GM19043 (cell line): ENCODE measurements around the gene TMEM243.

Experiments
- ATAC-seq: cut with Tn5 transposase; IDR thresholded peaks from one replicate; pipeline ENCODE4 v1.9.1; 2021; ENCODE audit warnings: low read depth; ENCODE audit not compliant: unreplicated experiment

The TMEM243 gene

GRCh38 chr7:87170828-87171227 is 48.7 kb downstream of the TMEM243 start:
- no peak for ATAC-seq

DNA sequence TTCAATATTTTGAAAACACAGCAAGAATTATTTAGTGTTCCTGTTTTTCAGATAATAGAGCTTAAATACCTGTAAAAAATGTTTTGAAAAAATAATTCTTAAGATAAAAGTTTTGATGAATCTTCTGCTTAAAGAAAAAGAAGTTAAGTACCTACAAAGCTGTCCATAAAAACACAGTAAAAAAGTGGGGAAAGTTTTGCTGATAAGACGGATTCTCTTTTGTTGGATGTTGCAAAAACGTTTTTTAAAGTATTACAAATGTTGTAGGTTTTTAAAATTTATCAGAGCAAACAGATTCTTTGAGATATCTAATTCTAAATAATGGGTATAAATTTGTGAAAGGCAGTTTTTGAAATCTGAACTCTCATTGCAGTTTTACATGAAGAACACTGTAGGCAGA is 55.1 kb downstream of the TMEM243 start:
- no peak for ATAC-seq

DNA sequence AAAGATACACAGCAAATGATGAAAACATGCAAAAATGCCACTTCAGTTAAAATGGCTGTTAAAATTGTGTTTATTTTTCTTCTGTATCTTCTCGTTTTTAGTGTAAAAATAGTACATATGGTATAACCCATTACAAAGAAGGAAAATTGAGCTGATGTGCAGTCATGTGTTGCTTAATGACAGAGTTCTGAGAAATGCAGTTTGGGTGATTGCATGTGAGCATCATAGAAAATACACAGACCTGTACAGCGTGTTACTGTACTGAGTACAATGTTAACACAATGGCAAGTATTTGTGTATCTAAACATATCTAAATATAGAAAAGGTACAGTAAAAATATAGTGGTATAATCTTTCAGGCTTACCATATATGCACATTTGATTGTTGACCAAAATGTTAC is 60.0 kb downstream of the TMEM243 start:
- ATAC-seq = no peak

DNA sequence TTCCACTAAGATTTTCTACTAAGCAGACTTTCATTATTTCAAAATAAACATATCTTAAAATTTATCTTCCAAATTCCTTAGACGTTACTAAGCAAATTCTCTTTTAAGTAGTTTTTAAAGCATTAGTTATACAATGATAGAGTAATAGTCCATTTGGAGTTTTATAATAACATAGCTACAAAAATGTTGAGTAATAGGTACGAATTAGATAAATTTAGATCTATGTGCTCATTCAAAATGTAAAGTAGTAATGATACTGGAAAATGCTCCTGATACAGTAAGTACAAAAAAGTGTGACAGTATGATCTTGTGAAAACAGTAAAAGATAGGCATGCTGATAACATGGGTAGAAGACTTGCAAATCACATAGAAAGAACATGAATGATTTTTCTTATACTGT is 62.8 kb downstream of the TMEM243 start:
- no peak for ATAC-seq

GRCh38 chr7:87155788-87156187 is 63.7 kb downstream of the TMEM243 start:
- no peak for ATAC-seq

- ATAC-seq = no peak
Observed at GRCh38 chr7:87154569-87154968, 65.0 kb downstream of the TMEM243 start.

GRCh38 chr7:87154166-87154565 is 65.4 kb downstream of the TMEM243 start:
- no peak for ATAC-seq

DNA sequence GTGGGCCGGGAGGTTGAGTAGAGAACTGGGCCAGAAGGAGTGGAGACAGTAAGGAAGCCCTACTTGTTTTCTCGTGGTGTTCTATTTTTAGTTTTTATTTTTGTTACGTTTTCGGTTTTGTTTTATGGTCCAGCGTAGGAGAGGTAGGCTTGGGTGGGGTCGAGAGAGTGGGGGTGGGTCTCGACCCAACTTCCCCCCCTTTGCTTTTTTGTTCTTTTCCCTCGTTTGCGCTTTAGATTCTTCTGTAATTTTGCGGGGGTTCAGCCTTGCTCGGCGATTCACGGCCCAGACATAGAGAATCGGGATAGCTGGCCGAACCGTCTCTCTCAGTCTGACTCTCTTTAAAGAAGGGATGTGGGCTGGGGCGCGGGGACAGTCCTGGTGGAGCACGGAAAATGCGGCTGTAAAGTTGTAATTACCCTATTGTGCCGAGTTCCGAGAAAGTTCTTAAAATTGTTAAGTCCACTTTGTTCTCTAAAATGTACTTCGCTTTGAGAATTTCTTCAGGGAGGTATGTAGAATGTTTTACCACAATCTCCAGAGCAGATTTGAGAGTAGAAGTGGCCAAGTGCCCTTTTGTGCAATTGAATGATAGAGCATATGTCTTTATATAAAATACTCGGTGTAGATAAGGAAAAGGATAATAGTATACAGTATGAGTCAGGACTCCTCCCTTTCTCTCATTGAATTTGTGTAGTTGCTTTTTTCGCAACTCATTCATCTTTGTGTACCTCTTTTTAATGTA is 66.5 kb downstream of the TMEM243 start:
- ATAC-seq = peak; percentile 8

GRCh38 chr7:87152112-87152896 is 67.2 kb downstream of the TMEM243 start, which contains the start of gene DMTF1:
Gene DMTF1, plus strand, starts transcription at chr7:87152453. Its CDS starts 12,489 bp downstream, at chr7:87164942.
- peak; percentile 78 for ATAC-seq

DNA sequence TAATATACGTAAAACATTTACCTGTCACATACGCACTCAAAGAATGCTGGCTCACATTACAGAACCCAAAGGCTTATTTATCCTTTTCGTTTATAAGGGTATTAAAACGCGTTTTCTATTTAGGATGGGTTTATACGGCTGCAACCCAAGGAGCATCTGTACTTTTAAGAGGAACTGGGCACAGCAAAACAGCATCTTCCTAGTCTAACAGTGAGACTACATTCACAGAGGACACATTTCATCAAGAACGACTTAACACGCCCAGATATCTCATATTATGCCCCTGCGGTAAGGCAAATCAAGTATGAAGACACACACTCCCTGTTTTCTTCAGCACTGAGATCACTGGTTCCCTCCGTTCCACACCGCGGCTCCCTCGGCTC is 67.8 kb downstream of the TMEM243 start:
- ATAC-seq = peak; percentile 25

DNA sequence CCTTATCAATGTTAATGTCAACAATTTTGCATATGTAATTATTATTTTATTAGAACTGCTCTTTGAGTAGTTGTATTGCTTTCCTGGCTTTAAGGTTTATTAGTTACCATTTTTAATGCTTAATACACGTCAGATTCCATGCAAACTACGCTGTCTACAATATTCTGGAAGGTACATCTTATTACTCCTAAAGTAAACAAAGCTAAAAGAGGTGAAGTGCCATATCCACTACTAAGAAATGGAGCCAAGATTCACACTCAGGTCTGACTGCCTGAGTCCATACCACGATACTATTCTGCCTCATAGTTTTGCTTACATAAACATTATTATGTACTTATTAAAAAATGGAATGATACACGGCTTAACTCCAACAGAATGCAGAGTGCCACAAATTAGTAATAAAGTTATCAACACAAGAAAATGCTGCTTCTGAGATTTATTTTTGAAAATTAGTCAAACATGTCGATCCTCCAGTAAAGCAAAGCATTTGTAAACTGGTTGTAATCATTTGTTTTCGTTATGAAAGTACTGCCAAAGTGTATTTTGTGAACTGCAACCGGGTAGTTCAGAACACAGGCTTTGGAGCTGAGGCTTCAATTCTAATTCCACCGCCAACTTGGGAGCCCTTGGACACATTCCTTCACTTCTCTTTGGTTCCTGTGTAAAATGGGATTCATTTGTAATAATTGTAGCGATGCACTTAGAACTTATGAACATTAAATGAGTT is 68.4 kb downstream of the TMEM243 start:
- no peak for ATAC-seq

DNA sequence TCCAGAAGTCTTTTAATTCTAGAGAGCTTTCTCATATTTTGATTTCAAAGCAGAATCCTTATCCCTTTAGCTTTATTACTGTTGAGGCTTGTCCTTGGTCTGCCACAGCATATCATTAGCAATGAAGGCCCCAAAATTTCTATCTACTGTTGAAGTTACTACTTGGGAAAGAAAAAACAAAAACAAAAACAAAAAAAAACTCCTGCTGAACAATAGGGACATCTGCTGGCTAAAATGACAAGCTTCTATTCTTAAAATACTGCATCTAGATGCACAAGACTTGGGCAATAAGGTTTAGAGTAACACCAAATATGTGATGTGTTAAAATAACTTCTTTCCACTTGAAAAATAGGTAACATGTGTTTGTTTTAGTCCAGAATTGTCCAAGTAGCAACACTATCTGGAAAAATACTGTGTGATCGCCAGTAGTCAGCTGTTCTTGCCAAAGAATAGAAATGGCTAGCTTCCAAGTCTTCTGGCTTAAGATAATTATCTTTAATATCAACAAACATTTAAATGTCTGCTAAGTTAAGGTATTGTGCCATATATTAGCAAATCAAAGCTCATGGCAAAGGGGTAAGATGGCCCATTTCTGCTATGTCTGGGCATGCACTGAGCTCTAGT is 71.1 kb downstream of the TMEM243 start:
- no peak for ATAC-seq

DNA sequence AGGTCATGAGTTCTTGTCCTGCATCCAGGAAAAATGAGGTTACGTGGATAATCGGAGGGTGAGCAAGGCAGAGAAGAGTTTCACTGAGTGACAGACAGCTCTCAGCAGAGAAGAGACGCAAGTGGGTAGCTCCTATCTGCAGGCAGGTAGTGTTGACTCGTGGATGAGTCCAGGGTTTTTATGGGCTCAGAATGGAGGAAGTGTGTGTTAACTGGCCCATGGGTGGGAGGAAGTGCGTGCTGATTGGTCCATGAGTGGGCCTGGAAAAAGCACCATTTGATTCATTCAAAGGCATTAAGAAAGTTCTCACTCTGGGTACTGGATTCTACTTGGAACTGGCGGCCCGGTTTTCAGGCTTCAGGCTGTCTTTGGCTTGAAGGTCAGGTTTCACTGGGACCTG is 72.0 kb downstream of the TMEM243 start:
- ATAC-seq = no peak

DNA sequence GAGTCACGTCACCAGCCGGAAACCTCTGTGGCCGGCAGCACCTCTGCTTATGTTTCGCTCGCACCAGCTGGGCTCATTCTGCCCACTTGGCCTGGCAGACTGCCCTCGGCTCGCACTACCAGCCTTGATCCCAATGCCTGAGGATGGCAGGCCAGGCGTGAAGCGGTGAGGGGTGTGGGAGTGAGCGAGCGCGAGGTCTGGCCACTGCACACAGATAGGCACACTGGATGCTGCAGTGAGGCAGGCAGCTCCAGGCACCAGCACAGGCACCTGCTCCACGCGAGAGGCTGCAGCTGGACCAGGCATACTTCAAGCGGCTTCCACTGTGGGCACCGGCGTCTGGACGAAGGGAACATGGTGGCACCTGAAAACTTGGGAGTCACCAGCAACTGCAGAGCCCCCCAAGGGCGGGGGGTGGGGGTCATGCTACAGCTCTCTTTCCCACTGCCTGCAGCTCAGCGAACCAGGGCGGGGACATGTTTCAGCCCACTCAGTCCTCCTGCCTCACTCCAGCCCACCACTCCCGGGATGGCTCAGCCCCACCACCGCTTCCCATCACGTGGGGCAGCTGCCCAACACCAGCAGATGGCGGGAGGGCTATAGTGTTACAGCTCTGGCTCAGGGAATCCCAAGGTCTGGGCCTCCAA is 72.7 kb downstream of the TMEM243 start:
- no peak for ATAC-seq
